Stomach (tissue), 9 donors: ENCODE measurements around the gene CCDC12. TPM values are rescaled to one million over a fixed set of nuclear protein-coding genes. Genes with fewer than 3 reads are reported as not detected.

ENCODE experiments used
- DNase-seq, 2 donors: peaks; one replicate each; pipeline versions ENCODE4 v3.0.0 to v3.0.0-alpha.2; 2013 to 2019
- H3K27ac ChIP-seq, 5 donors: fragments of 200-600 bp in 4 of 5; sonication (generic) in 4 of 5; one replicate each; pipeline ENCODE4 v1.5.1; 2013 to 2019; ENCODE audit warnings: mild to moderate bottlenecking in 1 of 5, moderate library complexity in 1 of 5
- H3K27me3 ChIP-seq, 3 donors: fragments of 200-600 bp; sonication (generic); one replicate each; pipeline ENCODE4 v1.5.1; 2017 to 2019; ENCODE audit warnings: mixed run types in 1 of 3
- H3K36me3 ChIP-seq, 4 donors: fragments of 200-600 bp; sonication (generic); 1 replicate in 3 of 4; 2 replicates in 1 of 4; pipeline ENCODE4 v1.5.1; 2016 to 2019
- H3K4me1 ChIP-seq, 4 donors: fragments of 200-600 bp; sonication (generic); one replicate each; pipeline ENCODE4 v1.5.1; 2016 to 2019
- H3K4me3 ChIP-seq, 4 donors: fragments of 200-600 bp; sonication (generic) in 3 of 4; one replicate each; pipeline ENCODE4 v1.5.1; 2016 to 2019; ENCODE audit warnings: mild to moderate bottlenecking in 1 of 4
- H3K9me3 ChIP-seq, 4 donors: fragments of 200-600 bp; sonication (generic); one replicate each; pipeline ENCODE4 v1.5.1; 2016 to 2019
- EP300 ChIP-seq: sonication (generic); formaldehyde crosslinking; IDR thresholded peaks from one replicate; pipeline ENCODE4 v1.6.1; 2017; ENCODE audit warnings: antibody characterized with exemption
- POLR2A ChIP-seq, 4 donors: fragments of 450-650 bp; IDR thresholded peaks; one replicate each; pipeline ENCODE4 v1.6.1; 2016; ENCODE audit warnings: antibody characterized with exemption in 4 of 4, control low read depth in 2 of 4, mild to moderate bottlenecking in 1 of 4, moderate library complexity in 1 of 4
- POLR2AphosphoS5 ChIP-seq, 3 donors: sonication (generic); formaldehyde crosslinking; IDR thresholded peaks; one replicate each; pipeline ENCODE4 v1.6.1; 2016; ENCODE audit warnings: antibody characterized with exemption in 3 of 3
- WGBS, 5 donors: extraction: QIAGEN DNeasy Blood & Tissue Kit in 3 of 5; methylation state at CpG; one replicate each; pipeline versions ENCODE4 v1.1.5 to v1.1.7; 2013 to 2018; 5-methylcytosine and 5-hydroxymethylcytosine counted together
- intact Hi-C: fragments of 100-400 bp; cut with DNase I; formaldehyde crosslinking; loops from one replicate; pipeline ENCODE4 v1.15.1; 2023; ENCODE audit warnings: low total_unique reads
- polyA plus RNA-seq, 3 donors: library from polyadenylated mRNA; stranded (reverse); fragments of 200-250 nt; gene quantifications; one replicate each; pipeline ENCODE4 v1.2.3, GENCODE V29; 2013
- total RNA-seq, 5 donors: library from RNA; depleted of rRNA; stranded (reverse); fragments of >200 nt; gene quantifications; one replicate each; pipeline versions ENCODE4 v1.1.0 to v1.2.3, GENCODE V29; 2014 to 2016
- TF ChIP-seq, protein P1 (sequence below), 7 experiments: fragments of 450-650 bp in 4 of 7; fragments of 200-600 bp in 3 of 7; sonication (generic) in 3 of 7; IDR thresholded peaks; one replicate each; pipeline ENCODE4 v1.5.1; 2016 to 2019; ENCODE audit warnings: antibody characterized with exemption in 7 of 7, control low read depth in 2 of 7, mild to moderate bottlenecking in 1 of 7
- donor health status: healthy with polysubstance abuse.
- donor health status: Bipolar disorder and iron deficiency.
- donor health status: healthy.

The CCDC12 gene
- total and polyA plus RNA-seq, 8 donors: 2.9 to 88.7 (median 47.1) TPM

DNA sequence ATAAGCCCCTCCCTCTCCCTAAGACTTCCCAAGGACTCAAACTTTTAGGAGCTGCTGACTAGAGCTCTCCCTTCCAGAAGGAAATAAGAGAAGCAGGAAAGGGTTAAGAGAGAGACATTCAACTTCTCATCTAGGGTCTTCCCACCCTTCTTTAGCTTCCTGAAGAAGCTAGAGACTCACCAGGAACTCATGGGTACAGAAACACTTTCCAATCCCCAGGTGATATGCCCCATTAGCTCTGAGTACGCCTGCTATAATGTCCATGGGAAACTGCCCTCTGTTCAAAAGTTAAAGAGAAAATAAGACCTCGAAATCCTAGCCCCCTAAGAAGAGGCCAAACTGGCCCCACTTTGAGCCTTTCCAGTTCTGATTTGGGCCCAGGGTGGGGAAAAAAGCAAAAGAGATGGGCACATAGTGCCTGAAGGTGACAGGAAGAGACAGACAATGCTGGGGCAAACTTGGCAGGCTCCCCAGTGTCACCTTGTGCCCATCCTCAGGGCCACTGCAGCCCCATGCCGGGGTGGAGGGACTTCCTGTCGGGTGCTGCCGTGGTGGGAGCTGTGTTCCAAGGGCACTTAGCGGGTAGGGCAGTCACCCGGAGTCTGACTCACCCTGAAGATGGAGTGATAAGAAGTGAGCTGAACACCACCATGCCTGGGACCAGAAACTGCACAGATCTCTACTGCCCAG, 29.5 kb downstream of the CCDC12 start:
- H3K27ac ChIP-seq: peak overlapping the region; percentile 79 to 91 (median 88)
- peaks cover 84 to 97% (median 93%) of the 10 kb centered on the region in 4 donors for H3K4me1 ChIP-seq
- 20 to 44% (median 33%) methylated on average over 7 of the region's 7 CpGs for WGBS, 5 donors
- H3K27me3 ChIP-seq: no peaks in the 10 kb centered on the region
- H3K4me3 ChIP-seq: peak overlapping the region in 2 of 4 donors; percentile 5 to 22
- H3K36me3 ChIP-seq: peaks cover 0 to 5% (median 1%) of the 10 kb centered on the region in 4 donors
- DNase-seq: peak; percentile 73 to 78
- peak in 2 of 3 donors; percentile 29 to 60 for TF ChIP-seq POLR2AphosphoS5 (IDR thresholded peaks at IDR 0.05)
- TF ChIP-seq POLR2A (IDR thresholded peaks at IDR 0.05): no peak
- intact Hi-C loops: no loop called here
- no peaks in the 10 kb centered on the region for H3K9me3 ChIP-seq

DNA sequence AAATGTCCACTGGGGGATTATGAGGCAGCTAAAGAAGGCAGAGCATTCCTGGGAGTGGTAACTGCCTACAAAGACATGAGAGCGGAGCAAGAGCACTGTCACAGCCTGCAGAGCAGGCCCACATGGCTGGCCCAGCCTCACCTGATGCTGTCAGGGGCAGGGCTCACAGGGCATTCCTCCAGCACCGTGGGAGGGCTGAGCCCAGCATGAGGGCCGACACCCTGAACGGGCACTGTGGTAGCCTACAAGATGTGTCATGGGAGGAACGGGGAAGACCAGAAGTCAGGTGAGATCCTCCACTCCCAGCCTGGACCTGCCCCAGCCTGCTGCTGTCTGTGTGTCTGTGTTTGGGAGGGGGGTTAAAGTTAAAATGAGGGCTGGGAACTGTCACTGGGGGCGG, 30.1 kb downstream of the CCDC12 start:
- peak overlapping the region; percentile 79 to 91 (median 88) for H3K27ac ChIP-seq
- TF ChIP-seq EP300 (no peak), POLR2AphosphoS5 (IDR thresholded peaks at IDR 0.05) (peak in 2 of 3 donors; percentile 40 to 56)
- H3K36me3 ChIP-seq: peaks cover 0 to 5% (median 2%) of the 10 kb centered on the region in 4 donors
- 40 to 64% (median 50%) methylated on average over 6 of the region's 6 CpGs for WGBS, 5 donors
- peak; percentile 63 to 68 for DNase-seq
- H3K4me1 ChIP-seq: peaks cover 88 to 100% (median 97%) of the 10 kb centered on the region in 4 donors
- intact Hi-C loops: no loop called here
- no peaks in the 10 kb centered on the region for H3K27me3 ChIP-seq
- no peaks in the 10 kb centered on the region for H3K9me3 ChIP-seq
- no peak overlapping the region for H3K4me3 ChIP-seq

DNA sequence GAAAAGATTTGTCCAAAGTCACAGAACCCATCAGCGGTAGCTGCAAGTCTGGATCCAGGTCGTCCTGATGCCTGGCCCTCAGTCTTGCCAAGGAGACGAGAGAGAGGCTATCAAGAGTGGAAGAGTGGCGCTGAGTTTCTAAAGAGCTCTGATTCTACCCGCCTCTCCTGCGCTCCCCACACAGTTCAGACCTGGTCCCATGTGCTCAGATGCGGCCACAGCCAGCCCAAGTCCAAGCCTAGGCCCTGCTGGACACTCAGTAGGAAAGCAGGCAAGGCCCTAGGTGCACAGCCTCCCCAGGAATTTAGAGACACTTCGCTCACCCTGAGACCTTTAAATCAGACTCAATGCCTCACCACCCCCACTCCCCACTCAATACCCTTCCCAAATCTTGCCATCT, 32.4 kb downstream of the CCDC12 start:
- peaks cover 84 to 98% (median 93%) of the 10 kb centered on the region in 4 donors for H3K4me1 ChIP-seq
- H3K27ac ChIP-seq: peak overlapping the region; percentile 84 to 92 (median 90)
- WGBS, 5 donors: 60 to 72% (median 63%) methylated on average over 8 of the region's 8 CpGs
- H3K4me3 ChIP-seq: no peak overlapping the region
- TF ChIP-seq EP300 (no peak), POLR2A (IDR thresholded peaks at IDR 0.05) (no peak), POLR2AphosphoS5 (IDR thresholded peaks at IDR 0.05) (no peak)
- TF ChIP-seq, protein P1, sequence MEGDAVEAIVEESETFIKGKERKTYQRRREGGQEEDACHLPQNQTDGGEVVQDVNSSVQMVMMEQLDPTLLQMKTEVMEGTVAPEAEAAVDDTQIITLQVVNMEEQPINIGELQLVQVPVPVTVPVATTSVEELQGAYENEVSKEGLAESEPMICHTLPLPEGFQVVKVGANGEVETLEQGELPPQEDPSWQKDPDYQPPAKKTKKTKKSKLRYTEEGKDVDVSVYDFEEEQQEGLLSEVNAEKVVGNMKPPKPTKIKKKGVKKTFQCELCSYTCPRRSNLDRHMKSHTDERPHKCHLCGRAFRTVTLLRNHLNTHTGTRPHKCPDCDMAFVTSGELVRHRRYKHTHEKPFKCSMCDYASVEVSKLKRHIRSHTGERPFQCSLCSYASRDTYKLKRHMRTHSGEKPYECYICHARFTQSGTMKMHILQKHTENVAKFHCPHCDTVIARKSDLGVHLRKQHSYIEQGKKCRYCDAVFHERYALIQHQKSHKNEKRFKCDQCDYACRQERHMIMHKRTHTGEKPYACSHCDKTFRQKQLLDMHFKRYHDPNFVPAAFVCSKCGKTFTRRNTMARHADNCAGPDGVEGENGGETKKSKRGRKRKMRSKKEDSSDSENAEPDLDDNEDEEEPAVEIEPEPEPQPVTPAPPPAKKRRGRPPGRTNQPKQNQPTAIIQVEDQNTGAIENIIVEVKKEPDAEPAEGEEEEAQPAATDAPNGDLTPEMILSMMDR (IDR thresholded peaks at IDR 0.05): no peak
- no peak for DNase-seq
- no peaks in the 10 kb centered on the region for H3K27me3 ChIP-seq
- H3K36me3 ChIP-seq: peaks cover 17 to 23% (median 20%) of the 10 kb centered on the region in 4 donors
- intact Hi-C loops: no loop called here
- no peaks in the 10 kb centered on the region for H3K9me3 ChIP-seq

DNA sequence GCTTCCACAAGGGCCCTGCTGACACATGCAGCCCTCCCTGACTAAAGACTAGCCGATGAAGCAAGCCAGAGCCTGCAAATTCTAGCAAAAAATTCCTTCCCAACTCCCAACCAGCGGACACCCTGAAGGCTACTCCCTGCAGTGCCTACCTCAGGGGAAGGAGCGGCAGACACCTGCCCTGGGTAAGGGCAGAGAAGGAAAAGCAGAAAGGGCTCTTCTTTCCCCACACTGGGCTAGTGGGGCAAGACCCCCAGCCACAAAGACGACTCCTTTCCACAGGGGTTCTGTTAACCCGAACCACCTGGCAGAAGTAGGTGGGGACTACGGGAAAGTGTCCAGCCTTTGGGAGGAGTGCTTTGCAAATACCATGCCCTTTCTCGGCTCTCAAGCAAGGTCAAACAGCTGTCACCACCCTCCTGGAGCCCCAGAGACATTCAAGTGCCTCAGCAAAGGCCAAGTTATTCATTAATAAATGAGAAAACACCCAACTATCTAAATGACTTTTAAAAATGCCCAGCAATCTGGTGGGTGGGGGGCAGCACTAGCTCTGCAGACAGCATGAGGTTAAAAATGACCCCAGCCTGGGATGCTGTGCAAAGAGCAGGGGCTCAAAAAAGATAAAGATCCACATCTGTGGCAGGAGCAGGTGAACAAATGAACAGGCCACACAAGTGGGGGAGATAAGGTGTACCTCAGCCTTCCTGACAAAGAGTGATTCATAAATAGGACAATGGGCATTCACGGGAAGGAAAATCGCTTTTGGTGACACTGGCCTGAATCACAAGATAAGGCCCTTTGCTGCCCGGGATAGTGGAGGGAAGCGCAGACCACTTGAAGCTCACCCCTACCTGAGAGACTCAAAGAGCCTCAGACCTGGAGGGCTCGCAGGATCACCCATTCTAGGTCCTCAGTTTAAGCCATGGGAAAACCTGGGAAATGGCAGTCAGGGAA, 33.0 kb downstream of the CCDC12 start:
- peaks cover 17 to 29% (median 22%) of the 10 kb centered on the region in 4 donors for H3K36me3 ChIP-seq
- H3K4me3 ChIP-seq: no peak overlapping the region
- DNase-seq: peak; percentile 80 to 84
- intact Hi-C loops: no loop called here
- 32 to 50% (median 36%) methylated on average over 12 of the region's 12 CpGs for WGBS, 5 donors
- no peak for TF ChIP-seq POLR2A (IDR thresholded peaks at IDR 0.05)
- TF ChIP-seq POLR2AphosphoS5 (IDR thresholded peaks at IDR 0.05): peak in 2 of 3 donors; percentile 40 to 54
- TF ChIP-seq, protein P1 (IDR thresholded peaks at IDR 0.05): no peak
- no peak for TF ChIP-seq EP300
- H3K27me3 ChIP-seq: no peaks in the 10 kb centered on the region
- no peaks in the 10 kb centered on the region for H3K9me3 ChIP-seq
- peaks cover 83 to 98% (median 93%) of the 10 kb centered on the region in 4 donors for H3K4me1 ChIP-seq
- H3K27ac ChIP-seq: peak overlapping the region; percentile 84 to 92 (median 90)
